ENCODE data around the gene HES5. TPM values are rescaled to one million over a fixed set of nuclear protein-coding genes. Genes with fewer than 3 reads are reported as not detected.
A peak's percentile ranks its signal among the peaks of the same experiment; 100 is the strongest.

The HES5 gene
- total and polyA plus RNA-seq, 4 experiments from 2014 or later, result not detected

- ChIA-PET POLR2A (ENCODE audit: partially characterized antibody) (no interaction called here), CTCF (ENCODE audit: partially characterized antibody) (no interaction called here)
- H3K4me3 ChIP-seq (ENCODE audit: low read length in 2 of 2), result no peak overlapping the region
- no peak overlapping the region for H3K27ac Mint-ChIP-seq
- no peaks in the 10 kb centered on the region for H3K27me3 ChIP-seq (ENCODE audit: insufficient read depth, low read length)
- H3K27me3 Mint-ChIP-seq, result no peaks in the 10 kb centered on the region
- DNase-seq, result no peak
- no peak overlapping the region for H3K27ac ChIP-seq (ENCODE audit: low read depth, low read length)
- H3K4me3 Mint-ChIP-seq, result no peak overlapping the region
- H3K9me3 Mint-ChIP-seq, result peaks cover 0 to 3% (median 0%) of the 10 kb centered on the region in 8 donors
- intact Hi-C loops (cut with micrococcal nuclease), result no loop called here
- H3K36me3 Mint-ChIP-seq, result peaks cover 0 to 3% of the 10 kb centered on the region in 2 donors
- H3K4me1 Mint-ChIP-seq, result peaks cover 2 to 5% (median 4%) of the 10 kb centered on the region in 4 donors
- H3K4me1 ChIP-seq (ENCODE audit: insufficient read depth, low read length), result no peaks in the 10 kb centered on the region
- H3K9me3 ChIP-seq (ENCODE audit: control insufficient read depth in 1 of 2, low read length in 2 of 2), result no peaks in the 10 kb centered on the region
- H3K36me3 ChIP-seq (ENCODE audit: insufficient read depth, low read length), result no peaks in the 10 kb centered on the region
Observed at GRCh38 chr1:2481885-2482284, 48.2 kb downstream of the HES5 start.

GRCh38 chr1:2480986-2481364 lies 49.1 kb downstream of the HES5 start:
- Mint-ChIP-seq H3K27ac (peak overlapping the region in 1 of 7 donors; percentile 61), H3K27me3 (no peaks in the 10 kb centered on the region), H3K36me3 (no peaks in the 10 kb centered on the region), H3K4me3 (no peak overlapping the region), H3K4me1 (peaks cover 2 to 5% (median 4%) of the 10 kb centered on the region in 4 donors), H3K9me3 (peaks cover 0 to 3% (median 0%) of the 10 kb centered on the region in 8 donors)
- ChIA-PET POLR2A (ENCODE audit: partially characterized antibody) (no interaction called here), CTCF (ENCODE audit: partially characterized antibody) (no interaction called here)
- no peak overlapping the region for H3K27ac ChIP-seq (ENCODE audit: low read depth, low read length)
- no peaks in the 10 kb centered on the region for H3K27me3 ChIP-seq (ENCODE audit: insufficient read depth, low read length)
- DNase-seq, result no peak
- intact Hi-C loops (cut with micrococcal nuclease), result no loop called here
- H3K4me1 ChIP-seq (ENCODE audit: insufficient read depth, low read length), result no peaks in the 10 kb centered on the region
- H3K36me3 ChIP-seq (ENCODE audit: insufficient read depth, low read length), result no peaks in the 10 kb centered on the region
- no peaks in the 10 kb centered on the region for H3K9me3 ChIP-seq (ENCODE audit: control insufficient read depth in 1 of 2, low read length in 2 of 2)
- no peak overlapping the region for H3K4me3 ChIP-seq (ENCODE audit: low read length in 2 of 2)

GRCh38 chr1:2480236-2480985 lies 49.7 kb downstream of the HES5 start:
- H3K4me1 Mint-ChIP-seq, result peaks cover 2 to 5% (median 4%) of the 10 kb centered on the region in 4 donors
- peak overlapping the region in 1 of 7 donors; percentile 61 for H3K27ac Mint-ChIP-seq
- no peak overlapping the region for H3K27ac ChIP-seq (ENCODE audit: low read depth, low read length)
- ChIA-PET POLR2A (ENCODE audit: partially characterized antibody) (no interaction called here), CTCF (ENCODE audit: partially characterized antibody) (no interaction called here)
- H3K36me3 Mint-ChIP-seq, result no peaks in the 10 kb centered on the region
- no peaks in the 10 kb centered on the region for H3K4me1 ChIP-seq (ENCODE audit: insufficient read depth, low read length)
- H3K36me3 ChIP-seq (ENCODE audit: insufficient read depth, low read length), result no peaks in the 10 kb centered on the region
- H3K27me3 ChIP-seq (ENCODE audit: insufficient read depth, low read length), result no peaks in the 10 kb centered on the region
- intact Hi-C loops (cut with micrococcal nuclease), result no loop called here
- no peaks in the 10 kb centered on the region for H3K27me3 Mint-ChIP-seq
- no peaks in the 10 kb centered on the region for H3K9me3 ChIP-seq (ENCODE audit: control insufficient read depth in 1 of 2, low read length in 2 of 2)
- no peak overlapping the region for H3K4me3 Mint-ChIP-seq
- H3K9me3 Mint-ChIP-seq, result peaks cover 0 to 3% (median 0%) of the 10 kb centered on the region in 8 donors
- DNase-seq, result no peak
- no peak overlapping the region for H3K4me3 ChIP-seq (ENCODE audit: low read length in 2 of 2)

GRCh38 chr1:2479618-2480017 lies 50.4 kb downstream of the HES5 start:
- Mint-ChIP-seq H3K27me3 (no peaks in the 10 kb centered on the region), H3K36me3 (no peaks in the 10 kb centered on the region), H3K9me3 (peaks cover 0 to 3% (median 0%) of the 10 kb centered on the region in 8 donors), H3K4me1 (peaks cover 2 to 5% (median 4%) of the 10 kb centered on the region in 4 donors), H3K27ac (no peak overlapping the region), H3K4me3 (no peak overlapping the region)
- CTCF ChIA-PET (ENCODE audit: partially characterized antibody), result no interaction called here
- Histone ChIP-seq H3K4me3 (ENCODE audit: low read length in 2 of 2) (no peak overlapping the region), H3K4me1 (ENCODE audit: insufficient read depth, low read length) (no peaks in the 10 kb centered on the region), H3K36me3 (ENCODE audit: insufficient read depth, low read length) (no peaks in the 10 kb centered on the region), H3K27ac (ENCODE audit: low read depth, low read length) (no peak overlapping the region), H3K27me3 (ENCODE audit: insufficient read depth, low read length) (no peaks in the 10 kb centered on the region), H3K9me3 (ENCODE audit: control insufficient read depth in 1 of 2, low read length in 2 of 2) (no peaks in the 10 kb centered on the region)
- POLR2A ChIA-PET (ENCODE audit: partially characterized antibody), result no interaction called here
- intact Hi-C loops (cut with micrococcal nuclease), result no loop called here
- no peak for DNase-seq

GRCh38 chr1:2479186-2479585 lies 50.9 kb downstream of the HES5 start:
- H3K36me3 Mint-ChIP-seq, result no peaks in the 10 kb centered on the region
- POLR2A ChIA-PET (ENCODE audit: partially characterized antibody), result no interaction called here
- Histone ChIP-seq H3K4me3 (ENCODE audit: low read length in 2 of 2) (no peak overlapping the region), H3K4me1 (ENCODE audit: insufficient read depth, low read length) (no peaks in the 10 kb centered on the region), H3K36me3 (ENCODE audit: insufficient read depth, low read length) (no peaks in the 10 kb centered on the region), H3K9me3 (ENCODE audit: control insufficient read depth in 1 of 2, low read length in 2 of 2) (no peaks in the 10 kb centered on the region), H3K27ac (ENCODE audit: low read depth, low read length) (no peak overlapping the region), H3K27me3 (ENCODE audit: insufficient read depth, low read length) (no peaks in the 10 kb centered on the region)
- H3K9me3 Mint-ChIP-seq, result peaks cover 0 to 2% (median 0%) of the 10 kb centered on the region in 8 donors
- H3K4me1 Mint-ChIP-seq, result peaks cover 2 to 5% (median 3%) of the 10 kb centered on the region in 4 donors
- intact Hi-C loops (cut with micrococcal nuclease), result no loop called here
- CTCF ChIA-PET (ENCODE audit: partially characterized antibody), result no interaction called here
- H3K27me3 Mint-ChIP-seq, result no peaks in the 10 kb centered on the region
- no peak overlapping the region for H3K4me3 Mint-ChIP-seq
- H3K27ac Mint-ChIP-seq, result peak overlapping the region in 1 of 7 donors; percentile 48
- DNase-seq, result no peak

Other genes starting within 250 kb of the HES5 start
- 10 to 100 TPM; 12.5 to 15.3 TPM for gene MORN1, start 138.7 kb downstream of the HES5 start, total RNA-seq
- 1 to 10 TPM; 1.9 to 2.2 TPM for gene MORN1, start 138.7 kb downstream of the HES5 start, polyA plus RNA-seq
- 100 to 1,000 TPM; 149 to 151 TPM for gene RER1, start 138.4 kb downstream of the HES5 start, total RNA-seq
- gene RER1, start 138.4 kb downstream of the HES5 start, polyA plus RNA-seq, result 100 to 1,000 TPM; 131 to 221 TPM
- gene PEX10, start 117.7 kb downstream of the HES5 start, total RNA-seq, result 10 to 100 TPM; 11.7 to 13.0 TPM
- 1 to 10 TPM; 7.2 to 8.6 TPM for gene PEX10, start 117.7 kb downstream of the HES5 start, polyA plus RNA-seq
- 10 to 100 TPM; 26.6 to 31.6 TPM for gene PLCH2, start 54.0 kb downstream of the HES5 start, total RNA-seq
- 1 to 10 TPM in 1 of 2 donors, not detected in 1; 2.0 TPM for gene PLCH2, start 54.0 kb downstream of the HES5 start, polyA plus RNA-seq
- 10 to 100 TPM; 88.9 to 93.7 TPM for gene PANK4, start 3.7 kb downstream of the HES5 start, total RNA-seq
- 10 to 100 TPM; 10.6 to 24.4 TPM for gene PANK4, start 3.7 kb downstream of the HES5 start, polyA plus RNA-seq
- gene TNFRSF14, start 26.1 kb upstream of the HES5 start, total RNA-seq, result 100 to 1,000 TPM; 170 to 173 TPM
- gene TNFRSF14, start 26.1 kb upstream of the HES5 start, polyA plus RNA-seq, result 10 to 100 TPM; 59.6 to 66.1 TPM
- gene PRXL2B, start 56.5 kb upstream of the HES5 start, total RNA-seq, result 10 to 100 TPM; 26.5 to 27.2 TPM
- gene PRXL2B, start 56.5 kb upstream of the HES5 start, polyA plus RNA-seq, result 10 to 100 TPM; 21.4 to 23.5 TPM
- gene MMEL1, start 102.8 kb upstream of the HES5 start, total RNA-seq, result under 1 TPM; 0.67 to 0.90 TPM
- 1 to 10 TPM; 5.5 to 8.1 TPM for gene MMEL1, start 102.8 kb upstream of the HES5 start, polyA plus RNA-seq

Measured in CD4-positive, alpha-beta memory T cell (primary cell).